Calu3 (cell line): ENCODE results near the gene JAKMIP2. TPM values are rescaled to one million over a fixed set of nuclear protein-coding genes. Genes with fewer than 3 reads are reported as not detected.

ENCODE experiments used
- BruUV-seq: library from RNA; stranded (reverse); fragments of 400-500 nt; replicated peaks from 2 replicates; lab custom pipeline; 2021; lab: Mats Ljungman, UMichigan
- CTCF ChIA-PET: fragments of 300-600 bp; sonication (Branson Sonifier 250); formaldehyde crosslinking; loops from one replicate; lab custom pipeline; 2022; ENCODE audit warnings: antibody characterized with exemption; lab: Charles Lee
- DNase-seq: peaks from one replicate; pipeline ENCODE4 v3.0.0; 2022
- H3K27ac Mint-ChIP-seq: one replicate; pipeline ENCODE4 v1.8.0; 2022; ENCODE audit warnings: mixed read lengths; ENCODE audit not compliant: unreplicated experiment
- H3K27me3 Mint-ChIP-seq: one replicate; pipeline ENCODE4 v1.8.0; 2022; ENCODE audit warnings: mixed read lengths; ENCODE audit not compliant: unreplicated experiment
- H3K36me3 Mint-ChIP-seq: one replicate; pipeline ENCODE4 v1.8.0; 2022; ENCODE audit warnings: mild to moderate bottlenecking, moderate library complexity, mixed read lengths; ENCODE audit not compliant: insufficient read depth, unreplicated experiment
- H3K4me1 Mint-ChIP-seq: one replicate; pipeline ENCODE4 v1.8.0; 2022; ENCODE audit warnings: mild to moderate bottlenecking, low read depth, mixed read lengths; ENCODE audit not compliant: unreplicated experiment
- H3K4me3 Mint-ChIP-seq: one replicate; pipeline ENCODE4 v1.8.0; 2022; ENCODE audit warnings: mild to moderate bottlenecking, low read depth, moderate library complexity, mixed read lengths; ENCODE audit not compliant: unreplicated experiment
- H3K9me3 Mint-ChIP-seq: one replicate; pipeline ENCODE4 v1.8.0; 2022; ENCODE audit warnings: low read depth, mixed read lengths; ENCODE audit not compliant: unreplicated experiment
- intact Hi-C: fragments of 100-400 bp; cut with micrococcal nuclease; formaldehyde crosslinking; loops from one replicate; pipeline ENCODE4 v1.10.0; 2022; ENCODE audit not compliant: unreplicated experiment
- total RNA-seq: library from RNA; stranded (reverse); gene quantifications from 2 replicates; pipeline ENCODE4 v1.2.3, GENCODE V29; 2022
- TF ChIP-seq, protein P1 (sequence below): fragments of 200-600 bp; IDR thresholded peaks from one replicate; pipeline ENCODE4 v1.8.0; 2022; ENCODE audit warnings: antibody characterized with exemption; ENCODE audit not compliant: unreplicated experiment

The JAKMIP2 gene
- total RNA-seq, 1 experiment from 2014 or later, result not detected

DNA sequence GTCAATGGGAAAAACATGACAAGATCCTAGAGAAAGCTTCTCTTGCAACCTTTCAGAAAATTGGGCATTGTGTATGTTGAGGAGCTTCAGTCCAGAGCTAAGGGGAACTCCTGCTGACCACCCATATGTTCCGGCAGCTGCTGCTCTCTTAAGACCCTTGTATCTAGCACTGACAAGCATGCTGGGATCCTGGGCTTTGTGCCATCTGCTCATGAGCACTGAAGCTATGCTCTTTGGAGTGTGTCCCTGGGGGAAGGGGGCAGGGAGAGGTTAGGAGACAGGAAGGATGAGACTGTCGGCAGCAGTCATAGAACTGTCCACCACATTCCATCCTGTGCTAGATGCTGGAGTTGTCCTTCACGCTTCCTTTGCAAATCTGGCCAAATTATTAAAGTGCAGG, 109.3 kb downstream of the JAKMIP2 start:
- CTCF ChIA-PET, result no interaction called here
- H3K27ac Mint-ChIP-seq, result no peak overlapping the region
- DNase-seq, result no peak
- no peaks in the 10 kb centered on the region for H3K4me1 Mint-ChIP-seq
- TF ChIP-seq, protein P1, sequence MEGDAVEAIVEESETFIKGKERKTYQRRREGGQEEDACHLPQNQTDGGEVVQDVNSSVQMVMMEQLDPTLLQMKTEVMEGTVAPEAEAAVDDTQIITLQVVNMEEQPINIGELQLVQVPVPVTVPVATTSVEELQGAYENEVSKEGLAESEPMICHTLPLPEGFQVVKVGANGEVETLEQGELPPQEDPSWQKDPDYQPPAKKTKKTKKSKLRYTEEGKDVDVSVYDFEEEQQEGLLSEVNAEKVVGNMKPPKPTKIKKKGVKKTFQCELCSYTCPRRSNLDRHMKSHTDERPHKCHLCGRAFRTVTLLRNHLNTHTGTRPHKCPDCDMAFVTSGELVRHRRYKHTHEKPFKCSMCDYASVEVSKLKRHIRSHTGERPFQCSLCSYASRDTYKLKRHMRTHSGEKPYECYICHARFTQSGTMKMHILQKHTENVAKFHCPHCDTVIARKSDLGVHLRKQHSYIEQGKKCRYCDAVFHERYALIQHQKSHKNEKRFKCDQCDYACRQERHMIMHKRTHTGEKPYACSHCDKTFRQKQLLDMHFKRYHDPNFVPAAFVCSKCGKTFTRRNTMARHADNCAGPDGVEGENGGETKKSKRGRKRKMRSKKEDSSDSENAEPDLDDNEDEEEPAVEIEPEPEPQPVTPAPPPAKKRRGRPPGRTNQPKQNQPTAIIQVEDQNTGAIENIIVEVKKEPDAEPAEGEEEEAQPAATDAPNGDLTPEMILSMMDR, result no peak
- H3K27me3 Mint-ChIP-seq, result no peaks in the 10 kb centered on the region
- BruUV-seq, result no TSS peak
- no peak overlapping the region for H3K4me3 Mint-ChIP-seq
- H3K36me3 Mint-ChIP-seq, result no peaks in the 10 kb centered on the region
- intact Hi-C loops, result no loop called here
- H3K9me3 Mint-ChIP-seq, result no peaks in the 10 kb centered on the region

DNA sequence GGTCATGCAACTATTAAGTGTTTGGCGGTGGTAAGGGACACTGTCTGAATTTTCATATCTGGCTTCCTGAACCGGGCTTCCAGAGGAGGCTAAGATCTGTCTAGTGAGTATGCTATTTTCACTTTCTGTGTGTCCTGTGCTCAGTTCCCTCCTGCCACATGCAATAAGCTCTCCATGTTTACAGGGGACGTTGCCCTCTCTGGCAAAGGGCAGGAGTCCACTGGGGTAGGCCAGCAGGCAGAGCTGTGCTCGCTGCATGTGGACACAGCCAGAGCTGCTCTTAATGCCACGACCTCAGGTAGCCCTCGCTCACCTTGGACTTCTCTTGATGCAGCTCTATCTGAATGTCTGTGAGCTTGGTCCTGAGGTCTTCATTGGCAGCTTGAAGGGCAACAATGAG, 111.2 kb downstream of the JAKMIP2 start:
- no TSS peak for BruUV-seq
- Mint-ChIP-seq H3K27me3 (no peaks in the 10 kb centered on the region), H3K9me3 (no peaks in the 10 kb centered on the region), H3K36me3 (no peaks in the 10 kb centered on the region), H3K4me3 (no peak overlapping the region), H3K4me1 (no peaks in the 10 kb centered on the region), H3K27ac (no peak overlapping the region)
- CTCF ChIA-PET, result no interaction called here
- TF ChIP-seq, protein P1, result no peak
- no peak for DNase-seq
- intact Hi-C loops, result no loop called here

DNA sequence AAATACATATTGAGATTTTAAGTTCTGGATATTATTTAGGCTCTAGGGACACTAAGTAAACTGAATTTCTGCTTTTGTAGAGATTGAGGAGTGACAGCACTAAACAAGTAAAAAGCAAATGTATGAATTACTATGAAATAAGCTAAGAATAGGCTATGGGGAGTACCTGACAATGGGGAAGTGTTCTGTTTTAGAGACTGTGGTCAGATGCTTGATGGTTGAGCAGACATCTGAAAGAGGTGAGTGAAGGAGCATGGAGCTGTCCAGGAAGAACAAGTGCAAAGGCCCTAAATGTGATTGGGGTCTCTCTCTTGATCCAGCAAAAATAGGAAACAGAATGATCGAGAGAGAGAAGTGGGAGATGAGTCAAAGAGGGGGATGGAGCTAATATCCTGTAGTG, 111.7 kb downstream of the JAKMIP2 start:
- no peaks in the 10 kb centered on the region for H3K4me1 Mint-ChIP-seq
- DNase-seq, result no peak
- no peaks in the 10 kb centered on the region for H3K36me3 Mint-ChIP-seq
- H3K27me3 Mint-ChIP-seq, result no peaks in the 10 kb centered on the region
- no peak overlapping the region for H3K27ac Mint-ChIP-seq
- BruUV-seq, result no TSS peak
- TF ChIP-seq, protein P1, result no peak
- no peak overlapping the region for H3K4me3 Mint-ChIP-seq
- CTCF ChIA-PET, result no interaction called here
- intact Hi-C loops, result no loop called here
- H3K9me3 Mint-ChIP-seq, result no peaks in the 10 kb centered on the region

DNA sequence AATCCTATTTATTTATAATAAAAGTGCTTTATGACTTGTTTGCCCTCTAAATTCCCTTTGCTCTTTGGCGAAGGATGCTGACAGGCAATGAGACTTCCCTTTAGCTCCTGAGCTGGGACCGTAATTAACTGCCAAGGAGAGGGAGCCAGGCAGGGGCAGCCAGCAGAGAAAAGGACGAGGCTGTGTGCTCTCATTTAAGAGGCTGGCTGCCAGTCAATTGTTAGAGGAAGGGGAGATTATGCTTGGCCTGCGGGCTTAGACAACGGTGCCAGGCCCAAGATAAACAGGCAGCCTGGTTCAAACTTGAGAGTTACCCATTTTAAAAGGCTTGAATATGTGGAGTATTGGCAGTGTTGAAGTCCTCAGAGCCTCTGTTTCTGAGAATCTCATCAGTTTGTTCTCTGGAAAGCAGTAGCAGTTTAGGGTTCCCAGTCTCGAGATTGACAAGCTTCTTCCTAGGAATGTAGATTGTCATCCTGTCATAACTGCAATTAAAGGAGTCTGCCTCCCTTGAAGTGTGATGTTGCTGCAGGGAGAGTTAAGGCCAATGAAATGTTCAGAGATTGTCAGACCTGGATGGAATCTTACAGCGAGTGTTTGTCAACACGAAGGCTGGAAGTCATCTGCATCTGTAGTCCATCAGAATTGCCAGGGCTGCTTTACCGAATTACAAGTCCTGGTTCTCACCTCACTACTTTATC, 113.2 kb downstream of the JAKMIP2 start:
- H3K4me1 Mint-ChIP-seq, result no peaks in the 10 kb centered on the region
- DNase-seq, result no peak
- H3K4me3 Mint-ChIP-seq, result no peak overlapping the region
- no peaks in the 10 kb centered on the region for H3K9me3 Mint-ChIP-seq
- CTCF ChIA-PET, result no interaction called here
- H3K27me3 Mint-ChIP-seq, result peaks cover 9% of the 10 kb centered on the region
- H3K27ac Mint-ChIP-seq, result no peak overlapping the region
- H3K36me3 Mint-ChIP-seq, result no peaks in the 10 kb centered on the region
- no TSS peak for BruUV-seq
- TF ChIP-seq, protein P1, result no peak
- intact Hi-C loops, result no loop called here
